NCI-H774 (cell line): ENCODE results near the gene NOL4L.

Source experiments
- DNase-seq: peaks from one replicate; lab custom pipeline; 2025; lab: John Stamatoyannopoulos, UW

NOL4L gene

GRCh38 chr20:32585011-32585585, at the start of gene NOL4L:
Gene NOL4L, minus strand, starts transcription at chr20:32585333. Its CDS starts 443 bp downstream, at chr20:32584890.
- DNase-seq: peak; percentile 23

GRCh38 chr20:32634041-32634805, 49.1 kb upstream of the NOL4L start:
- no peak for DNase-seq

- DNase-seq: no peak
Observed at GRCh38 chr20:32632461-32633354, 47.6 kb upstream of the NOL4L start.

GRCh38 chr20:32631933-32632460, 46.9 kb upstream of the NOL4L start:
- DNase-seq: no peak

- DNase-seq: no peak
Observed at GRCh38 chr20:32629813-32630212, 44.7 kb upstream of the NOL4L start.

- no peak for DNase-seq
Observed at GRCh38 chr20:32628960-32629530, 43.9 kb upstream of the NOL4L start.

- DNase-seq: peak; percentile 82
Observed at GRCh38 chr20:32626859-32627636, 41.9 kb upstream of the NOL4L start.

GRCh38 chr20:32626407-32626806, 41.3 kb upstream of the NOL4L start:
- DNase-seq: no peak

- no peak for DNase-seq
Observed at GRCh38 chr20:32625996-32626395, 40.9 kb upstream of the NOL4L start.

- no peak for DNase-seq
Observed at GRCh38 chr20:32624687-32625345, 39.7 kb upstream of the NOL4L start.

- DNase-seq: no peak
Observed at GRCh38 chr20:32623667-32624157, 38.6 kb upstream of the NOL4L start.

- no peak for DNase-seq
Observed at GRCh38 chr20:32622585-32623468, 37.7 kb upstream of the NOL4L start.

GRCh38 chr20:32621891-32622584, 36.9 kb upstream of the NOL4L start:
- no peak for DNase-seq

GRCh38 chr20:32621071-32621890, 36.1 kb upstream of the NOL4L start:
- DNase-seq: no peak

GRCh38 chr20:32619586-32619985, 34.5 kb upstream of the NOL4L start:
- DNase-seq: no peak

- no peak for DNase-seq
Observed at GRCh38 chr20:32614772-32615171, 29.6 kb upstream of the NOL4L start.

GRCh38 chr20:32614303-32614702, 29.2 kb upstream of the NOL4L start:
- DNase-seq: no peak
